A549 (cell line): Measurements from ENCODE around the gene SELP. TPM values are rescaled to one million over a fixed set of nuclear protein-coding genes. Genes with fewer than 3 reads are reported as not detected.

ENCODE experiments used
- ATAC-seq, 2 experiments: fragments of 200-7000 bp in 1 of 2; fragments of >200 bp in 1 of 2; cut with Nextera tagmentation in 1 of 2; cut with Tn5 transposase in 1 of 2; 3 replicates each; pipeline versions ENCODE4 v1.8.0 to v1.9.1; 2018 to 2020; ENCODE audit warnings: mild to moderate bottlenecking in 1 of 2, moderate library complexity in 1 of 2
- CTCF ChIA-PET: fragments of 300-600 bp; sonication (Branson Sonifier 250); formaldehyde crosslinking; extraction: SDS; loops from one replicate; lab custom pipeline; 2021; ENCODE audit warnings: antibody characterized with exemption, inconsistent platforms; lab: Yijun Ruan, JAX
- POLR2A ChIA-PET: fragments of 350-600 bp; formaldehyde crosslinking; extraction: SDS; loops from one replicate; lab custom pipeline; 2021; ENCODE audit warnings: antibody characterized with exemption, inconsistent platforms; lab: Yijun Ruan, JAX
- DNase-seq, 2 experiments: peaks; one replicate each; pipeline versions ENCODE4 v3.0.0 to v3.0.0-alpha.2; 2011 to 2016; ENCODE audit warnings: low read depth in 1 of 2, low spot score in 1 of 2
- FAIRE-seq: peaks from 2 replicates; lab custom pipeline; 2011; peaks lifted over from hg19 to GRCh38; lab: Jason Lieb, UNC
- H3K27ac ChIP-seq, 2 experiments: fragments of >200 bp; sonication (Bioruptor Twin); formaldehyde crosslinking; 3 replicates each; pipeline ENCODE4 v1.5.1; 2016 to 2017
- H3K4me1 ChIP-seq: fragments of >200 bp; sonication (Bioruptor Twin); formaldehyde crosslinking; 3 replicates; pipeline ENCODE4 v1.6.1; 2016
- H3K4me2 ChIP-seq: fragments of >200 bp; sonication (Bioruptor Twin); formaldehyde crosslinking; 3 replicates; pipeline ENCODE4 v1.6.1; 2016
- H3K4me3 ChIP-seq: fragments of >200 bp; sonication (Bioruptor Twin); formaldehyde crosslinking; 3 replicates; pipeline ENCODE4 v1.5.1; 2016
- H3K9me3 ChIP-seq: fragments of >200 bp; sonication (Bioruptor Twin); formaldehyde crosslinking; 3 replicates; pipeline ENCODE4 v1.6.1; 2016
- BCL3 ChIP-seq: fragments of >200 bp; sonication (Bioruptor Twin); formaldehyde crosslinking; IDR thresholded peaks from 3 replicates; pipeline ENCODE4 v1.6.1; 2016
- CEBPB ChIP-seq, 2 experiments: fragments of >200 bp in 1 of 2; sonication (Bioruptor Twin) in 1 of 2; formaldehyde crosslinking in 1 of 2; IDR thresholded peaks; 2 replicates each; pipeline ENCODE4 v1.6.1; 2012 to 2016
- CHD4 ChIP-seq: fragments of 200-600 bp; sonication (generic); IDR thresholded peaks from 2 replicates; pipeline ENCODE4 v1.6.1; 2016; ENCODE audit warnings: antibody characterized with exemption, mild to moderate bottlenecking, borderline replicate concordance
- ESRRA ChIP-seq: fragments of 150-350 bp; IDR thresholded peaks from 2 replicates; pipeline ENCODE4 v1.6.1; 2014; ENCODE audit warnings: mild to moderate bottlenecking, low read length, borderline replicate concordance
- HDAC2 ChIP-seq: fragments of 200-600 bp; sonication (generic); IDR thresholded peaks from 2 replicates; pipeline ENCODE4 v1.6.1; 2016
- HES2 ChIP-seq: fragments of >200 bp; sonication (Bioruptor Twin); formaldehyde crosslinking; IDR thresholded peaks from 2 replicates; pipeline ENCODE4 v1.6.1; 2016
- HEYL ChIP-seq: fragments of 250-450 bp; sonication (Bioruptor Pico); IDR thresholded peaks from 2 replicates; pipeline ENCODE4 v1.8.0; 2021; ENCODE audit warnings: mild to moderate bottlenecking, moderate library complexity
- HMGXB4 ChIP-seq: fragments of 250-450 bp; sonication (Bioruptor Pico); IDR thresholded peaks from 2 replicates; pipeline ENCODE4 v1.5.0; 2021; ENCODE audit warnings: mild to moderate bottlenecking, moderate library complexity, borderline replicate concordance
- HOXA7 ChIP-seq: fragments of 250-450 bp; sonication (Bioruptor Pico); IDR thresholded peaks from 2 replicates; pipeline ENCODE4 v1.5.0; 2020; ENCODE audit warnings: mild to moderate bottlenecking, moderate library complexity
- JUN ChIP-seq, 2 experiments: fragments of >200 bp; sonication (Bioruptor Twin); formaldehyde crosslinking; IDR thresholded peaks; 2 replicates in 1 of 2; 3 replicates in 1 of 2; pipeline ENCODE4 v1.6.1; 2016 to 2017
- JUNB ChIP-seq: fragments of >200 bp; sonication (Bioruptor Twin); formaldehyde crosslinking; IDR thresholded peaks from 2 replicates; pipeline ENCODE4 v1.6.1; 2016
- MAX ChIP-seq: IDR thresholded peaks from 2 replicates; pipeline ENCODE4 v1.6.1; 2012
- MAZ ChIP-seq: fragments of 150-350 bp; IDR thresholded peaks from 2 replicates; pipeline ENCODE4 v1.6.1; 2014; ENCODE audit warnings: antibody characterized with exemption, low read depth, low read length, borderline replicate concordance
- MYC ChIP-seq: IDR thresholded peaks from 2 replicates; pipeline ENCODE4 v1.6.1; 2012; ENCODE audit warnings: mild to moderate bottlenecking, inconsistent platforms, low read length, improper control_type of control experiment, borderline replicate concordance
- NR3C1 ChIP-seq: fragments of >200 bp; sonication (Bioruptor Twin); formaldehyde crosslinking; IDR thresholded peaks from 3 replicates; pipeline ENCODE4 v1.6.1; 2017
- POLR2A ChIP-seq: IDR thresholded peaks from 2 replicates; pipeline ENCODE4 v1.6.1; 2012; ENCODE audit warnings: mild to moderate bottlenecking, low read length
- RAD21 ChIP-seq, 2 experiments: fragments of >200 bp in 1 of 2; sonication (Bioruptor Twin) in 1 of 2; formaldehyde crosslinking in 1 of 2; IDR thresholded peaks in 1 of 2; conservative IDR thresholded peaks in 1 of 2; 2 replicates in 1 of 2; 3 replicates in 1 of 2; pipeline ENCODE4 v1.6.1; 2012 to 2018; ENCODE audit warnings: inconsistent platforms in 1 of 2
- RCOR1 ChIP-seq: fragments of 150-350 bp; IDR thresholded peaks from 2 replicates; pipeline ENCODE4 v1.6.1; 2014; ENCODE audit warnings: antibody characterized with exemption, low read length, low read depth
- REST ChIP-seq: fragments of 200-600 bp; sonication (generic); IDR thresholded peaks from 2 replicates; pipeline ENCODE4 v1.6.1; 2016; ENCODE audit warnings: antibody characterized with exemption, mild to moderate bottlenecking, moderate library complexity
- SMC3 ChIP-seq: fragments of >200 bp; sonication (Bioruptor Twin); formaldehyde crosslinking; IDR thresholded peaks from 3 replicates; pipeline ENCODE4 v1.6.1; 2018; ENCODE audit warnings: inconsistent platforms
- TFCP2L1 ChIP-seq: fragments of 250-450 bp; sonication (Bioruptor Pico); IDR thresholded peaks from 2 replicates; pipeline ENCODE4 v1.5.0; 2021; ENCODE audit warnings: mild to moderate bottlenecking
- TP53 ChIP-seq: fragments of 250-450 bp; sonication (Bioruptor Pico); IDR thresholded peaks from 2 replicates; pipeline ENCODE4 v1.5.0; 2021; ENCODE audit warnings: mild to moderate bottlenecking, moderate library complexity
- USF2 ChIP-seq: fragments of 450-650 bp; IDR thresholded peaks from 2 replicates; pipeline ENCODE4 v1.6.1; 2014; ENCODE audit warnings: antibody characterized with exemption
- ZFP36 ChIP-seq: fragments of 450-650 bp; IDR thresholded peaks from 2 replicates; pipeline ENCODE4 v1.6.1; 2014; ENCODE audit warnings: borderline replicate concordance; ENCODE audit not compliant: partially characterized antibody
- ZSCAN20 ChIP-seq: fragments of 250-450 bp; sonication (Bioruptor Pico); IDR thresholded peaks from 2 replicates; pipeline ENCODE4 v1.8.0; 2022; ENCODE audit warnings: mild to moderate bottlenecking, moderate library complexity
- WGBS: methylation state at CpG from one replicate; pipeline ENCODE4 v1.1.6; 2017; ENCODE audit errors: missing lambda C conversion rate; 5-methylcytosine and 5-hydroxymethylcytosine counted together
- polyA plus RNA-seq, 4 experiments: library from polyadenylated mRNA; depleted of rRNA in 3 of 4; stranded (reverse); fragments of >200 nt; fragmentation: RNase III in 1 of 4; extraction: RNeasy Plus Mini Kit Qiagen cat#74134 plus additional on column Dnase treatment in 1 of 4; gene quantifications; 2 replicates in 3 of 4; 3 replicates in 1 of 4; pipeline ENCODE4 v1.2.3, GENCODE V29; 2011 to 2017

SELP gene
- polyA plus RNA-seq, 2 of the 4 experiments (the other 2 are of a cell fraction) = not detected

- Histone ChIP-seq H3K4me2 (no peak overlapping the region), H3K9me3 (no peaks in the 10 kb centered on the region), H3K4me1 (no peaks in the 10 kb centered on the region), H3K4me3 (no peak overlapping the region), H3K27ac (no peak overlapping the region)
- WGBS = 5% methylated on average over 2 of the region's 2 CpGs
- no peak for FAIRE-seq
- no peak for ATAC-seq
- CTCF ChIA-PET = no interaction called here
- POLR2A ChIA-PET = no interaction called here
- DNase-seq = no peak
- no peak for TF ChIP-seq HOXA7 (CRISPR knock-in tag)
- TF ChIP-seq USF2 = no peak
- no peak for TF ChIP-seq REST
- no peak for TF ChIP-seq HMGXB4 (CRISPR knock-in tag)
- no peak for TF ChIP-seq NR3C1
- TF ChIP-seq TP53 (CRISPR knock-in tag) = no peak
- TF ChIP-seq MAZ = no peak
- TF ChIP-seq HES2 = no peak
- TF ChIP-seq MYC = no peak
- TF ChIP-seq SMC3 = no peak
Observed at GRCh38 chr1:169648187-169648586, 18.3 kb upstream of the SELP start.

- Histone ChIP-seq H3K4me1 (no peaks in the 10 kb centered on the region), H3K4me2 (no peak overlapping the region), H3K9me3 (no peaks in the 10 kb centered on the region), H3K27ac (no peak overlapping the region), H3K4me3 (no peak overlapping the region)
- TF ChIP-seq ZSCAN20 (CRISPR knock-in tag) = no peak
- no peak for TF ChIP-seq ESRRA
- no peak for TF ChIP-seq TFCP2L1 (CRISPR knock-in tag)
- no peak for TF ChIP-seq JUNB
- TF ChIP-seq POLR2A = no peak
- no peak for TF ChIP-seq RAD21 (conservative IDR thresholded peaks at IDR 0.05 in 1 of 2, IDR thresholded peaks at IDR 0.05 in 1 of 2)
- no peak for TF ChIP-seq RCOR1
- TF ChIP-seq MAZ = no peak
- TF ChIP-seq BCL3 = no peak
- TF ChIP-seq JUN (IDR thresholded peaks at IDR 0.05) = no peak
- TF ChIP-seq HMGXB4 (CRISPR knock-in tag) = no peak
- TF ChIP-seq HDAC2 = no peak
- no peak for TF ChIP-seq ZFP36
- TF ChIP-seq SMC3 = no peak
- TF ChIP-seq CHD4 = no peak
- no peak for TF ChIP-seq CEBPB (IDR thresholded peaks at IDR 0.05)
- no peak for TF ChIP-seq HEYL (CRISPR knock-in tag)
- TF ChIP-seq MAX = no peak
- ChIA-PET CTCF (no interaction called here), POLR2A (no interaction called here)
- no peak for FAIRE-seq
- no peak for DNase-seq
- ATAC-seq = no peak
Observed at GRCh38 chr1:169647512-169647911, 17.6 kb upstream of the SELP start.
